H54 (cell line): ENCODE data around the gene IGSF10.
"Not testable (repeated sequence)": the region's sequence is repeated elsewhere in the genome, so short reads cannot be mapped to it uniquely, and the experiment has no call there.

Source experiments
- DNase-seq: peaks from one replicate; pipeline ENCODE4 v3.0.0; 2011; ENCODE audit warnings: low spot score, mixed read lengths; ENCODE audit not compliant: insufficient read length
- FAIRE-seq: peaks from 3 replicates; lab custom pipeline; 2011; peaks lifted over from hg19 to GRCh38; lab: Jason Lieb, UNC
- POLR2A ChIP-seq: IDR thresholded peaks from 2 replicates; pipeline ENCODE4 v1.6.1; 2011; ENCODE audit warnings: low read depth, mild to moderate bottlenecking, low read length

Gene IGSF10, protein sequence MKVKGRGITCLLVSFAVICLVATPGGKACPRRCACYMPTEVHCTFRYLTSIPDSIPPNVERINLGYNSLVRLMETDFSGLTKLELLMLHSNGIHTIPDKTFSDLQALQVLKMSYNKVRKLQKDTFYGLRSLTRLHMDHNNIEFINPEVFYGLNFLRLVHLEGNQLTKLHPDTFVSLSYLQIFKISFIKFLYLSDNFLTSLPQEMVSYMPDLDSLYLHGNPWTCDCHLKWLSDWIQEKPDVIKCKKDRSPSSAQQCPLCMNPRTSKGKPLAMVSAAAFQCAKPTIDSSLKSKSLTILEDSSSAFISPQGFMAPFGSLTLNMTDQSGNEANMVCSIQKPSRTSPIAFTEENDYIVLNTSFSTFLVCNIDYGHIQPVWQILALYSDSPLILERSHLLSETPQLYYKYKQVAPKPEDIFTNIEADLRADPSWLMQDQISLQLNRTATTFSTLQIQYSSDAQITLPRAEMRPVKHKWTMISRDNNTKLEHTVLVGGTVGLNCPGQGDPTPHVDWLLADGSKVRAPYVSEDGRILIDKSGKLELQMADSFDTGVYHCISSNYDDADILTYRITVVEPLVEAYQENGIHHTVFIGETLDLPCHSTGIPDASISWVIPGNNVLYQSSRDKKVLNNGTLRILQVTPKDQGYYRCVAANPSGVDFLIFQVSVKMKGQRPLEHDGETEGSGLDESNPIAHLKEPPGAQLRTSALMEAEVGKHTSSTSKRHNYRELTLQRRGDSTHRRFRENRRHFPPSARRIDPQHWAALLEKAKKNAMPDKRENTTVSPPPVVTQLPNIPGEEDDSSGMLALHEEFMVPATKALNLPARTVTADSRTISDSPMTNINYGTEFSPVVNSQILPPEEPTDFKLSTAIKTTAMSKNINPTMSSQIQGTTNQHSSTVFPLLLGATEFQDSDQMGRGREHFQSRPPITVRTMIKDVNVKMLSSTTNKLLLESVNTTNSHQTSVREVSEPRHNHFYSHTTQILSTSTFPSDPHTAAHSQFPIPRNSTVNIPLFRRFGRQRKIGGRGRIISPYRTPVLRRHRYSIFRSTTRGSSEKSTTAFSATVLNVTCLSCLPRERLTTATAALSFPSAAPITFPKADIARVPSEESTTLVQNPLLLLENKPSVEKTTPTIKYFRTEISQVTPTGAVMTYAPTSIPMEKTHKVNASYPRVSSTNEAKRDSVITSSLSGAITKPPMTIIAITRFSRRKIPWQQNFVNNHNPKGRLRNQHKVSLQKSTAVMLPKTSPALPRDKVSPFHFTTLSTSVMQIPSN (N-terminal part only)

DNA sequence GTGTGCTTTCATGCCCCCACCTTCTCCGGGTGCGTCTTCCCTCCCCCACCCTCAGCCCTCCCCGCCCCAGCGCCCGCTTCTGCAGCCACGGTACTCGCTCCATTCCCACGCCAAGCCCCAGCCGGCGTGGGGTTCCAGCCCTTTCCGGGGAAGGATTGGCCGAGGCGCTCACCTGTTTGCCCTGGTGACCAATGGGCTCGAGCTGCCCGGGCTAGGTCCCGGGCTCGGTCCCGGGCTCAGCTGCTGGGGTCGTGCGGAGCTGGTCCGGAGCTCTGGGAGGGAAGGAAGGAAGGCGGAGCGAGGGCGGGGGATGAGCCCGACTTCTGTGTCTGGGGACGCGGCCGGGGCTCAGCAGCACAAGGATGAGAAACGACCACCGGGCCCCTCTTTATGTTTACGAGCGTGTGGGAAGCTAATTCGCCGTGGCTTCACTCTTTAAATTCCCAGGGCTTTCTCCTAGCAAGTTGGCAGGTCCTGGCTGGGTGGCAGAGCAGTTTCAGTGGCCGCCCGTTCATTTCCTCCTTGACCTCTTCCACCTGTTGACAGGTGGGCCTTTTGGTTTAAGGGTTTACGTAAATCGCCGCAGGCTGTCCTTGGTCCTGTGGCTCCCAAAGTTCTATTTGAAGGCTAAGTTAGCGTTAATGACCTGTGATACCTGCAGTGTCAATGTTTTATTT, at the start of gene IGSF10:
IGSF10 (minus strand) TSS at position 288 of the 677 bp plus-strand sequence. CDS start 2,352 bp downstream, outside the sequence.
- FAIRE-seq (no peak), DNase-seq (no peak)

DNA sequence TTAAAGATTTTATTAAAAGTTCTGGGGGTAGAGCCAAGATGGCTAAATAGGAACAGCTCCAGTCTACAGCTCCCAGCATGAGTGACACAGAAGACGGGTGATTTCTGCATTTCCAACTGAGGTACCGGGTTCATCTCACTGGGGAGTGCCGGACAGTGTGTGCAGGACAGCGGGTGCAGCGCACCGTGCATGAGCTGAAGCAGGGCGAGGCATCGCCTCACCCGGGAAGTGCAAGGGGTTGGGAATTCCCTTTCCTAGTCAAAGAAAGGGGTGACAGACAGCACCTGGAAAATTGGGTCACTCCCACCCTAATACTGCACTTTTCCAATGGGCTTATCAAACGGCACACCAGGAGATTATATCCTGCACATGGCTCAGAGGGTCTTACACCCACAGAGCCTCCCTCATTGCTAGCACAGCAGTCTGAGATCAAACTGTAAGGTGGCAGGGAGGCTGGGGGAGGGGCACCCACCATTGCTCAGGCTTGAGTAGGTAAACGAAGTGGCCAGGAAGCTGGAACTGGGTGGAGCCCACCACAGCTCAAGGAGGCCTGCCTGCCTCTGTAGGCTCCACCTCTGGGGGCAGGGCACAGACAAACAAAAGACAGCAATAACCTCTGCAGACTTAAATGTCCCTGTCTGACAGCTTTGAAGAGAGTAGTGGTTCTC, 48.7 kb upstream of the IGSF10 start:
- FAIRE-seq, DNase-seq: not testable (repeated sequence)

More for the DNA sequence above, at the start of gene IGSF10:
- no peak for TF ChIP-seq POLR2A

DNA sequence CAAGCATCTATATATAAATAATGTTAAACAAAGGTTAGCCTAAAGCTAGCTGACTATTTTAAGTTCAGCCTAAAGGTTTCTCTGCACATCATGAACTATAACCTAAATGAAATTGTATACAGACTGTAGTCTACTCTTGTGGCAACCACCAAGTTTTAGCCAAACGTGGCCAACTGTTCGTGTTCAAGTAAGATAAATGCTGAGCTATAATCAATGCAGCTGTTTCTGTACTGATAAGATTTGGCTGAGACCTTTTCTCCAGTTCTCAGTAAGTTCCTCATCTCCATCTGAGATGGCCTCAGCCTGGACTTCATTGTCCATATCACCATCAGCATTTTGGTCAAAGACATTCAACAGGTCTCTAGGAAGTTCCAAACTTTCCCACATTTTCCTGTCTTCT, 43.7 kb upstream of the IGSF10 start:
- no peak for DNase-seq
- TF ChIP-seq POLR2A, result no peak
- no peak for FAIRE-seq

DNA sequence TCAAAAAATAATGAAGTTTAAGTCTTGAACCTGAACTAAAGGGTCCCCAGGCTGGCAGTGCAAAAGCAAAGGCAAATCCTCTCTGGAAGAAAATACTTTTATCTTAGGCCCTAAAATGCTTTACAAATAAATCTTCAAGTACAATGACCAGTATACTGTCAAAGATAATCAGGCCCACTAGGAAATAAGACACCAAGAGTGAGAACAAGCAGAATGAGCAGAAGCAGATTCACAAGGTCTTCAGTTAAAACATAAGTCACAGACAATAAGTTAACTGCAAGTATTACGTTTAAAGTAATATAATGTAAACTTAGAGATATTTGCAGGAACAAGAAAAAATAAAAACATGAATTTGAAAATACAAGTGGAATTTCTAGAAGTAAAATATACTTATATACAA, 42.2 kb upstream of the IGSF10 start:
- TF ChIP-seq POLR2A, result no peak
- FAIRE-seq (no peak), DNase-seq (no peak)

DNA sequence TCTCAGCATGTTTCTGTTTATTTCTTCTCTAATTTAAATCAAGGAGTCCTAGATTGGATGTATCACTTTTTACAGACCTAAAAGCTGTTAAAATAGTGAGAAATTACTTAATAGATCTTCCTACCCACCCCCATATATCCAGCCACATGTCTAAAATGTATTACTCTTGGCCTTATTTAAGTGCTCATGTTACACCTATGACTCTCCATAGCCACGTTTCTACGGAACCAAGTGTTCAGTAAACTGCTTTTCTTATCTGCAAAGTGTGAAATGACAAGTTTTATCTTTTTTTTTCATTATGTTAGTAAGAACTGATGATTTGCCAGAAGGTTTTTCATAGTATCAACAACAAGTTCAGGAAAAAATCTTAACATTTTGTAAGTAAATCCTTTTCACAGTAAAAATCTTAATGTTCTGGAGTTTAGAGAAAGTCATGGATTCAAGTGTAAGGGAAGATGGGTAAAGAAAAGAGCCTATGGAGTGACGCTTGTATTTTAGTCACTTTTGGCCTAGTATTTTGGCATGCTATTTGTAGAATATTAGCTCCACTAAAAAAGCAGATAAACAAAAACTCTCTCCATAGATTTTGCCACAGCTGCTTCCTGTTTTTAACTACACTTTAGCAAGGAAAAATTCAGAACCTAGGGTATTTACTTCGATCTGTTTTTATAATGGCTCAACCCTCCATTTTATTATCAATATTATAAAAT, 41.2 kb upstream of the IGSF10 start:
- FAIRE-seq, result no peak
- TF ChIP-seq POLR2A, result no peak
- no peak for DNase-seq

DNA sequence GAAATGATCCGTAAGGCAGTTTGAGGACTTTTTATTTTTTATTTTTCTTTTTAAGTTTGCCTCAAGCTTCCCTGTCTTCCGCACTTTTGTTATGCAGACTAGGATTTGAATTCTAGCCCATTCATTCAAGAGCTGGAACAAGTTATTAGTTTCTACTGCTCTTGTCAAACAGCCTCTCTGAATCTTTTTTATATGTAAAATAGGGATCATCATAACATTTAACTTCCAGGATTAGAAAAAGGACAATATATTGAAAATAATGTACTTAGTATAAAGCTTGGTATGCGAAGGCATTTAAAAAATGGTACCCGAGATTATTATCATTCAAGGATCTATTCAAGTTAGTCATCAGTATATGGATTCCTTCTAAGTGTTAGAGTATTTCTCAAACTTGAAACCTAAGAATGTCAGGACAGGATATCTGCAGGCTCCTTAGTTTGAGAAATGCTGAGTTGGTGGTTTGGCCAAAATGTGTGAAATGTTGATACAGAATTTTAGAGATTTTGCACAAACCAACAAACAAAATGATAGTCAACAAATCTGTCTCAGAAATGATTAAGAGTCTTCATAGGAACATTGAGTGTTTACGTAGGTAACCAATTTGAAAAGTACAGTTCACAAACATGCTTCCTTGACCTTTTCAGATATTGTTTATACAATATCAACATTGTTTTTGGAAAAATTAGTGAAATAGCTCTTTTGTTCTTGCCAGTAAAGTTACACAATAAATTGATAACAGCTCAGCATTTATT, 40.5 kb upstream of the IGSF10 start:
- TF ChIP-seq POLR2A, result no peak
- DNase-seq, result no peak
- FAIRE-seq, result no peak

DNA sequence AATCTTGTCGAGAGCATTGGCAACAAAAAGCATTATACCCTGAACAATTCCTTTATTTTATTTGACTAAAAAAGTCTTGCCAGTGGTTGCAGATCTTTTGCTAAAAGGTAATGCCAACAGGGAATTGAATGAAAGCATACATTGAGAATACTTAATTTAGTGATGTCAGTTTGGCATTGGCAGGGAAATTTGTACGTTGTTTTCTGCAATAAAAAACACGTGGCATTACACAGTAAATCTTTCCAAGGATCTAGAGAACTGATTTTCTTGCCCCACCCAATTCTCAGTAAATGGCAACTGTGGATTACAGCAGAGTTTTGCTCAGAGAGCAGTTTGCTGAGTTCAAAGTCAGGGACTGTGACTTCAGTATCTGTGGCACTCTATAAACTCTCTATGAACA, 38.3 kb upstream of the IGSF10 start:
- TF ChIP-seq POLR2A, result no peak
- DNase-seq (no peak), FAIRE-seq (no peak)

DNA sequence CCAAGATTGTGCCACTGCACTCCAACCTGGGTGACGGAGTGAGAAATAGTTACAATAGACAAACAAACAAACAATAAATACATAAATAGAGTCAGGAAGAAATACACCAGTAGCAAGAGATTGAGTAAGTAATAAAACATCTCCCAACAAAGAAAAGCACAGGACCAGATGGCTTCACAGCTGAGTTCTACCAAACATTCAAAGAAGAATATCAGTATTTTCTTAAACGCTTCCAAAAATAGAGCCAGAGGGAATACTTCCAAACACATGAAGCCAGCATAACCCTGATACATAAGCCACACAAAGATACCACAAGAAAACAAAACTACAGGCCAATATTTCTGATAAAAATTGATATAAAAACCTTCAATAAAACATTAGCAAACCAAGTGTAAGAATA, 30.7 kb upstream of the IGSF10 start:
- DNase-seq, result no peak
- FAIRE-seq, result no peak
- TF ChIP-seq POLR2A, result no peak

DNA sequence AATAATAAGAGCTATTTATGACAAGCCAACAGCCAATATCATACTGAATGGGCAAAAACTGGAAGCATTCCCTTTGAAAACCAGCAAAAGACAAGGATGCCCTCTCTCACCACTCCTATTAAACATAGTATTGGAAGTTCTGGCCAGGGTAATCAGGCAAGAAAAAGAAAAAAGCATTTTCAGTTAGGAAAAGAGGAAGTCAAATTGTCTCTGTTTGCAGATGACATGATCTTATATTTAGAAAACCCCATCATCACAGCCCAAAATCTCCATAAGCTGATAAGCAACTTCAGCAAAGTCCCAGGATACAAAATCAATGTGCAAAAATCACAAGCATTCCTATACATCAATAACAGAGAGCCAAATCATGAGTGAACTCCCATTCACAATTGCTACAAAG, 27.0 kb upstream of the IGSF10 start:
- DNase-seq, FAIRE-seq: not testable (repeated sequence)

DNA sequence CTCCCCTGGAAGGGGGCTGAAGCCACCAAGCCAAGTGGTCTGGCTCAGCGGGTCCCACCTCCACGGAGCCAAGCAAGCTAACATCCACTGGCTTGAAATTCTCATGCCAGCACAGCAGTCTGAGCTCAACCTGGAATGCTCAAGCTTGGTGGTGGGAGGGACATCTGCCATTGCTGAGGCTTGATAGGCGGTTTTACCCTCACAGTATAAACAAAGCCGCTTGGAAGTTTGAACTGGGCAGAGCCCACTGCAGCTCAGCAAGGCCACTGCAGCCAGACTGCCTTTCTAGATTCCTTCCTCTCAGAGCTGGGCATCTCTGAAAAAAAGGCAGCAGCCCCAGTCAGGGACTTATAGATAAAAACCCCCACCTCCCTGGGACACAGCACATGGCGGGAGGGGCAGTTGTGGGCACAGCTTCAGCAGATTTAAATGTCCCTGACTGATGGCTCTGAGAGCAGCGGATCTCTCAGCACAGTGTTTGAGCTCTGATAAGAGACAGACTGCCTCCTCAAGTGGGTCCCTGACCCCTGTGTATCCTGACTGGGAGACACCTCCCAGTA, 23.2 kb upstream of the IGSF10 start:
- FAIRE-seq, result no peak
- TF ChIP-seq POLR2A, result no peak
- DNase-seq, result no peak

DNA sequence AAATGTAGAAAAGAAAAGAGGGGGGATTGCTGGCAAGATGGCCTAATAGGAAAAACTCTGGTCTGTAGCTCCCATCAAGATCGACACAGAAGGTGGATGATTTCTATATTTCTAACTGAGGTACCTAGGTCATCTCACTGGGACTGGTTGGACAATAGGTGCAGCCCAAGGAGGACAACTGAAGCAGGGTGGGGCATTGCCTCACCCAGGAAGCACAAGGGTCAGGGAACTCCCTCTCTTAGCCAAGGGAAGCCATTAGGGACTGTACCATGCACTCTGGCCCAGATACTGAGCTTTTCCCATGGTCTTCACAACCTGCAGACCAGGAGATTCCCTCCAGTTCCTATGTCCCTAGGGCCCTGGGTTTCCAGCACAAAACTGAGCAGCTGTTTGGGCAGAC, 22.6 kb upstream of the IGSF10 start:
- DNase-seq, result no peak
- FAIRE-seq, result no peak
- TF ChIP-seq POLR2A, result no peak
